HG03571 (cell line): ENCODE data around the gene UNK.
"Not testable (repeated sequence)": the region's sequence is repeated elsewhere in the genome, so short reads cannot be mapped to it uniquely, and the experiment has no call there.

Source experiments
- ATAC-seq: cut with Tn5 transposase; IDR thresholded peaks from one replicate; pipeline ENCODE4 v1.9.1; 2021; ENCODE audit not compliant: unreplicated experiment

The UNK gene

DNA sequence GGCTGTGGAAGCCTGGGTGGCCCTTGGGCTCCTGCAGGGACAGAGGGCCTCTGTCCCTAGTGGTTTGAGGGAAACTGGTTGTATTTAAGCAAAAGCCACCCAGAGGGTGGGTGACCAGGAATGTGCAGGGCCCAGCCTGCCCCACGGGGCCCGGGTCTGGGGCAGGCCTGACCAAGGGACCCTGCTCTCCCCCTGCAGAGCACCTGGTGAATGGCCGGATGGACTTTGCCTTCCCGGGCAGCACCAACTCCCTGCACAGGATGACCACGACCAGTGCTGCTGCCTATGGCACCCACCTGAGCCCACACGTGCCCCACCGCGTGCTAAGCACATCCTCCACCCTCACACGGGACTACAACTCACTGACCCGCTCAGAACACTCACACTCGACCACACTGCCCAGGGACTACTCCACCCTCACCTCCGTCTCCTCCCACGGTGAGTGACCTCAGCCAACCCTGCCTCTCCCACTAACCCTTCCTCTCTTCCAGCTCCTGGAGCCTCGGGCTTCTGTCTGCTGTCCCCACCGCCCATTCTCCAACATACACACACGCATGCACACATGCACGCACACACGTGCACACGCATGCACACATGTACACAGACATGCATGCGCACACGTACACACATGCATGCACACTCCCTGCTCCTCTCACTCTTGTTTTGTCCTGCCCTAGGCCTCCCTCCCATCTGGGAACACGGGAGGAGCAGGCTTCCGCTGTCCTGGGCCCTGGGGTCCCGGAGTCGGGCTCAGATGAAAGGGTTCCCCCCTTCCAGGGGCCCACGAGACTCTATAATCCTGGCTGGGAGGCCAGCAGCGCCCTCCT is 30.0 kb upstream of the UNK start:
- ATAC-seq, result no peak

DNA sequence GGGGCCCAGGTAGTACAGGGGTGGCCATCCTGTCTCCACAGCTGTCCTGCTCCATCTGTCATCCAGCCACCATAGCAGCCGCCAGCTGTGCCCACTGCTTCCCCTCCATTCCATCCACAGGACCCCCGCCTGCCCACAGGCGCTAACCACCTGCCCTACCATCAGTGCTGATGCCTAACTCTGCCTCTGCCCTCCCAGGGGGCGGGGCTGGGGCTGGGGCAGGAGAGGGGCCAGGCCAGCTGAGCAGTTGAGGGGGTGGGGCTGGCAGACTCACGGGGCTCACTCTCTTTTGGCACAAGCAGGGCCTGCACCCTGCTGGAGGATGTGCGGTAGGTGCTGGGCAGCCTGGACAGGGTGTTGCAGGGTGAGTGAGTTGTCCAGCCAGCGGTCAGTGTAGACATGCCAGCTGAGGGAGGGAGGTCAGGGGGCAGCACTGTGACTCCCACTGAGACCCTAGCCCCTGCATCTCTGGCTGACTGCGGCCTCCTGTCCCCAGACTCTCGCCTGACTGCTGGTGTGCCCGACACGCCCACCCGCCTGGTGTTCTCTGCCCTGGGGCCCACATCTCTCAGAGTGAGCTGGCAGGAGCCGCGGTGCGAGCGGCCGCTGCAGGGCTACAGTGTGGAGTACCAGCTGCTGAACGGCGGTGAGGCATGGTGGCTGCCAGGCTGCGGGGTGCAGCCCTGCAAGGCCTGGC is 29.3 kb upstream of the UNK start:
- no peak for ATAC-seq

GRCh38 chr17:75755990-75756389 is 28.6 kb upstream of the UNK start:
- no peak for ATAC-seq

DNA sequence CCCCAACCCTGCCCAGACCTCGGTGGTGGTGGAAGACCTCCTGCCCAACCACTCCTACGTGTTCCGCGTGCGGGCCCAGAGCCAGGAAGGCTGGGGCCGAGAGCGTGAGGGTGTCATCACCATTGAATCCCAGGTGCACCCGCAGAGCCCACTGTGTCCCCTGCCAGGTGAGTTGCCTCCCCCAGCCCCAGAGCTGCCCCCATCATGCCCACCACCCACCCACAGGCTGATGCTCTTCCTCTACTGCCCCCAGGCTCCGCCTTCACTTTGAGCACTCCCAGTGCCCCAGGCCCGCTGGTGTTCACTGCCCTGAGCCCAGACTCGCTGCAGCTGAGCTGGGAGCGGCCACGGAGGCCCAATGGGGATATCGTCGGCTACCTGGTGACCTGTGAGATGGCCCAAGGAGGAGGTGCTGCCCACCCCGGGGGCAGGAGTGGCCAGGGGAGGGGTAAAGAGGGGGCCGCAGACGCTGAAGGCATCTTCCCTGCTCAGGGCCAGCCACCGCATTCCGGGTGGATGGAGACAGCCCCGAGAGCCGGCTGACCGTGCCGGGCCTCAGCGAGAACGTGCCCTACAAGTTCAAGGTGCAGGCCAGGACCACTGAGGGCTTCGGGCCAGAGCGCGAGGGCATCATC is 28.0 kb upstream of the UNK start:
- no peak for ATAC-seq

GRCh38 chr17:75757086-75757681 is 27.4 kb upstream of the UNK start:
- no peak for ATAC-seq

DNA sequence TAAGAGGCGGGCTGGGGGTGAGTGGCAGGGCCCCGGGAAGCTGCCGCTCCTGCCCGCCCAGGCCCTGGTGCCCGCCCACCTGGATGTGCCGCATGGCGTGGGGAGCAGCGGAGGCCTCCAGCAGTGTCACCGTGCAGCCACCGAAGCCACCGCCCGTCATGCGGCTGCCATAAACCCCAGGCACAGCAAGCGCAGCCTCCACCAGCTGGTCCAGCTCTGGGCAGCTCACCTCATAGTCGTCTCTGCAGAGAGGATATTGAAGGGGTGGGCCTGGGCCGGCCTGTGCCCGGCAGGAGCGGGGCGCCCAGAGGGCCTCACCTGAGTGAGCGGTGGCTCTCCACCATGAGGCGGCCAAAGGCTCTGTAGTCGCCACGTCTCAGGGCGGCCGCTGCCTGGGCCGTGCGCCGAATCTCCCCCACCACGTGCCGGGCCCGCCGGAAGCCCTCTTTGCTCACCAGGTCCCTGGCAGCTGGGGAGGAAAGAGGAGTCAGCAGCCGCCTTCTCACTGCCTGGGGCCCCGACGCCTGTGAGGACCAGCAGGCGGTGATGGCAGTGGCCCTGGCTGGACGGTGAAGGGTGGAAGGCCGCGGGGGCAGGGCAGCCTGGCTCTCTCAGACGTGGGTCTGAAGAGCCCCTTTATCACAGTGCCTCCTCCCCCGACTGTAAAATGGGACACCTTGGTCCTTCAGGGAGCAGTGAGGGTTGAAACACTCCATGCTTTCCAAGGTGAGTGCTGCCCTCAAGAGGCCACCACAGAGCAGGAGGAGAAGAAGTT is 26.3 kb upstream of the UNK start:
- ATAC-seq, result no peak

GRCh38 chr17:75759457-75759856 is 25.1 kb upstream of the UNK start:
- ATAC-seq, result no peak

DNA sequence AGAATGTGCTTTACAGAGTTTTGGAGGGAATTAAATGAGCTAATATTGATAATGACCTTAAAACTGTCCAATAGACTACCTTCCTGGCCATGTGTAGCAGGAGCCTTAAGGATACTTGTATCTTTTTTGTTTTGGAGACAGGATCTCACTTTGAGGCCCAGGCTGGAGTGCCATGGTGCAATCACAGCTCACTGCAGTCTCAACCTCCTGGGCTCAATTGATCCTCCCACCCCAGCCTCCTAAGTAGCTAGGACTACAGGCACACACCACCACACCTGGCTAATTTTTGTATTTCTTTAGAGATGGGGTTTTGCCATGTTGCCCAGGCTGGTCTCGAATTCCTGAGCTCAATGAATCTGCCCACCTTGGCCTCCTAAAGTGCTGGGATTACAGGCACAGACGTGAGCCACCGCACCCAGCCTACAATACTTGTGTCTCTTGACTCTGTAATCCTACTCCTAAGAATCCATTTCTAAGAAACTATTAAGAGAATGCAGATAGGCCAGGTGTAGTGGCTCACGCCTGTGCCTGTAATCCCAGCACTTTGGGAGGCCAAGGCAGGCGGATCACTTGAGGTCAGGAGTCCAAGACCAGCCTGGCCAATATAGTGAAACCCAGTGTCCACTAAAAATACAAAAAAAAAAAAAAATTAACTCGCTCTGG is 24.5 kb upstream of the UNK start:
- not testable (repeated sequence) for ATAC-seq

GRCh38 chr17:75762513-75763268 is 21.9 kb upstream of the UNK start:
- no peak for ATAC-seq

- ATAC-seq, result no peak
Measured at GRCh38 chr17:75763269-75763607, 21.4 kb upstream of the UNK start.

GRCh38 chr17:75763613-75764416 is 20.8 kb upstream of the UNK start:
- no peak for ATAC-seq

DNA sequence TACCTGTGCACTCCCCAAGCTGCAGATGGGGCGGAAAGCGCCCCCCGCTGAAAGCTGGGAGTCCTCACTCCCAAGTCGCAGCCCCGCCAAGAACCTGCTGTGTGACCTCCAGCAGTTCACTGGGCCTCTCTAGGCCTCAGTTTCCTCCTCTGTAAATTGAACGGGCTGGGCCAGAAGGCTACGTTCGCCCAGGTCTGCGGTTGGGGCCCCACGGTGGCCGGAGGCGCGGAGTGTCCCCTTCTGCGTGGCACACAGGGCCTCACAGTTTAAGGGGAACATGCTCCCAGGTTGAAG is 20.2 kb upstream of the UNK start:
- no peak for ATAC-seq

GRCh38 chr17:75764711-75765421 is 19.7 kb upstream of the UNK start, which contains the start of gene GALK1:
Gene GALK1 (minus strand): TSS chr17:75765192. CDS start chr17:75765136, 56 bp downstream.
- ATAC-seq, result peak; percentile 75

DNA sequence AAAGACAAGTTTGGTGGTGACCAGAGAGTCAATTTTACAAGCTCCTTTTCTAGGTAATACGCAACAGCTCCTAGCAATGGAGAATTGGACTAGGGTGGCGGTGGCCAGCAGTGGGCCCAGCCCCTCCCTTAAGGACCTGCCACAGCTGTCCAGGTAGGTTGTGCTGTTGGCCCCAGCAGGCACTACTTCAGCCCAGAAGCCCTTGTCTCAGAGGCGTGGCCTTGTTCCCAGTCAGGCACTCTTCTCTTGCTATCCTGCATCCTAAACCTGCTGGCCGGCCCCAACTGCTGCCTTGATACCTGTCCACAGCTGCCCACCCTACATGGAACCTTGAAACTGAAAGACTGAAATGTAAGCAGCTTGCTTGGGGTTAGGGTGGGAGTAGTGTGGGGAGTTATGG is 18.6 kb upstream of the UNK start:
- ATAC-seq, result no peak

GRCh38 chr17:75767881-75768280 is 16.7 kb upstream of the UNK start:
- no peak for ATAC-seq

DNA sequence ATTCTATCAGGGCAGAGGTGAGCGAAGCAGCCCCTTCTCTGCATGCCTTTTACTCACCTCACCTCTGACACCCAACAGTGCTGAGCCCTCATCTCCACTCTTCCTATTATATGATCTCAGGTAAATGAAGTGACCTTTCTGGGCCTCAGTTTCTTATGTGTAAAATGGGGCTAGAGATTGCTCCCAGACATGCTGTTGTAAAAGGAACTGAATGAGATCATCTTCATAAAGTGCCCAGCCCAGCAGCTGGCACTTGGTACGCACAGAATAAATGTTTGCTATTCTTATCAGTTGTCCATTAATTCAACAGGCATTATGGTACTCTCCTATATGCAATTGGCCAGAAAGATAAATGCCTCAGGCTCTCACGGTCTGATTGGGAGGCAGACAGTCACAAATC is 15.1 kb upstream of the UNK start:
- ATAC-seq, result no peak

DNA sequence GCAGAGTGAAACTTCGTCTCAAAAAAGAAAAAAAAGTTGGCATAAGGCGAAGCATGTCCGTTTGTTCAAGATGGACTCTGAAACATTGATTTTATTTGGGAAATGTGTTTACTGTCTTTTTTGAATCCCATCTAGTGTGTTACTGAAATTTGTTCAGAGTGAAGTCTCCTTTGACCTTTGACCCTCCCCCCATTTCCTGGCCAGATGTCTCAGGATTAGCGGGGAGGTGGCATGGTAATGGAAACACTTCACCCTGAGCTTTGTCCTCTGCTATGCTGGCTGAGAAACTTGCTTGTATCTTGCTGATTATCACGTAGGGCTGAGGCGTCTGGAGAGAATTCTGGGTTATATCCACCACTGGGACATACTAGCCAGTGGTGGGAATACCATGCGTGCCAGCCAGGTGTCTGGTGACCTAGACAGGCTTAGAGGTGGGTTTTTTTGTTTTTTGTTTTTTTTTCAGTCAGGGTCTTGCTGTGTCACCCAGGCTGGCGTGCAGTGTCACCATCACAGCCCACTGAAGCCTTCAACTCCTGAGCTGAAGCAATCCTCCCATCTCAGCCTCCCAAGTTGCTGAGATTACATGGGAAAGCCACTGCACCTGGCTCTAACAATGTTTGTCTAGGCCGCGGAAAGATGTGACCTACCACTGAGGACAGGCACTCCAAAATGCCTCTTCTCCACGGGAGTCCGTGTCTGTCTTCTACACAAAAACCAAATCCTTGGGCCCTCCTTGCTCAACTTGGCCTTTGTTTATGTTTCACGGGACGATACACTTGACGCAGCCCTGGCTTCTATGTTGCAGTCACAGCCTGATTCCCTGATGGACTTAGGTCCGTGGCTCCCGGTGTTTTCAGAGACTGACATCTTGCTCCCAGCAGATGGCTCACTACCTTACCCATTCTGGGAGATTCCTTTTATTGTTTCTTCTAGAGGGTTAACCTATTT is 13.0 kb upstream of the UNK start:
- ATAC-seq, result no peak
